HG03439 (cell line): ENCODE data around the gene TCEANC.
"Not testable (repeated sequence)": the region's sequence is repeated elsewhere in the genome, so short reads cannot be mapped to it uniquely, and the experiment has no call there.

Experiments used
- ATAC-seq: cut with Tn5 transposase; IDR thresholded peaks from one replicate; pipeline ENCODE4 v1.9.1; 2021; ENCODE audit warnings: mild to moderate bottlenecking, moderate library complexity; ENCODE audit not compliant: unreplicated experiment

TCEANC gene, protein sequence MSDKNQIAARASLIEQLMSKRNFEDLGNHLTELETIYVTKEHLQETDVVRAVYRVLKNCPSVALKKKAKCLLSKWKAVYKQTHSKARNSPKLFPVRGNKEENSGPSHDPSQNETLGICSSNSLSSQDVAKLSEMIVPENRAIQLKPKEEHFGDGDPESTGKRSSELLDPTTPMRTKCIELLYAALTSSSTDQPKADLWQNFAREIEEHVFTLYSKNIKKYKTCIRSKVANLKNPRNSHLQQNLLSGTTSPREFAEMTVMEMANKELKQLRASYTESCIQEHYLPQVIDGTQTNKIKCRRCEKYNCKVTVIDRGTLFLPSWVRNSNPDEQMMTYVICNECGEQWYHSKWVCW

DNA sequence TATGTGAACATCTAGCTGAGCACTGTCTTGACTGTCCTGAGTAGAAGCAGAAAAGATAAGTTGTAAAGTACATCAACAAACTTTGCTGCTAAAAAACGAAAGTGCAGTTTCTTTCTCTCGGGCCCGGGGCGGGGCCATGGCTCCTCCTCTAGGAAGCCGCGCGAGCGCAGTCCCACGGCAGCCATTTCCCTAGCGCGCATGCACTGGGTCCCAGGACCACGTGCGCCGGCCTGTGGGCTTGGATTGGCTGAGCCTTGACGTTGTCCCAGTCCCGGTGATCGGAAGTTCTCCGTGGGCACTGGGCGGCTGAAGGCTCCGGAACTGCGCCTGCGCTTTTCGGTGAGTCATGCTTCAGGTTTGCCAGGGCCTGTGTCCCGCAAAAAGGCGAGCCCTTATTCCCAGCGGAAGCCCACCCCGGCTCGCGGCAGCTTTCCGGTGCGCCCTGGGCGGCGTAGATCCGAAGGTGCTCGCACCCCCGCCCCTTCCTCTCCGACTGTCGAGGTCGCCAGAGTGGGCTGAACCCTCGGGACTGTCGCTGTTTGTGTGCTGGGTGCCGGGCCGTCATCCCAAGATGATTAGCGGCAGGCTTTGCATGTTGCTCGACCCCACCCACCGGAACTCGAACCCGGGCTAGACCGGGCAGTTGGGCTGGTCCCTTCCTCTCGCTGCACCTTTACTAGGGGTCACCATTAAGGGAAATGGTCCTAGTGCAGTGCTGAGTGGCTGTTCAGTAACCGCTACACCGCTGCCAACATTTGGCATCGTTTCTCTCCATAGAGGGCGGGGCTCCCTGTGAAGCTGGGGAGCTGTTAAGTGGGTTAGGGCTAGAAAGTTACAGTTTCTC, at the start of gene TCEANC:
TSS of gene TCEANC (plus strand) at position 292 of the 844 bp plus-strand sequence. CDS start 9,368 bp downstream, outside the sequence.
- ATAC-seq: peak; percentile 95

DNA sequence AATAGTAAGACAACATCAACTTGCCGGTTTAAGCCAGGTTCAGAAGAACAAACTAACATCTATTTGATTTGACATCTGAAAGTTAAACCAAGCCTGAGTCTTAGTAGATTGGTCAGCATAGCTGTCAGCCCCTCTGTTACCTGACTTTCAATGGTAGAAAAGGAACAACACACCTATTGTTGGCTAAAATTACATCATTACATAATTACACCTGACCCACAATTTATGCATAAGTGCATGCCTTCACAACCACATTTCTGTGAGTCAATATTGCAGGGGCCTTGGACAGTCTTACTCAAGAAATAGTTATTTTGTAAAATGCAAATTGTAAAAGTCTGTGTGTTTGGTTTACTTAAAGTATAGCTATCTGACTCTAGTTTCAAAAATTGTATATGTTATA, 47.3 kb upstream of the TCEANC start:
- ATAC-seq: no peak

DNA sequence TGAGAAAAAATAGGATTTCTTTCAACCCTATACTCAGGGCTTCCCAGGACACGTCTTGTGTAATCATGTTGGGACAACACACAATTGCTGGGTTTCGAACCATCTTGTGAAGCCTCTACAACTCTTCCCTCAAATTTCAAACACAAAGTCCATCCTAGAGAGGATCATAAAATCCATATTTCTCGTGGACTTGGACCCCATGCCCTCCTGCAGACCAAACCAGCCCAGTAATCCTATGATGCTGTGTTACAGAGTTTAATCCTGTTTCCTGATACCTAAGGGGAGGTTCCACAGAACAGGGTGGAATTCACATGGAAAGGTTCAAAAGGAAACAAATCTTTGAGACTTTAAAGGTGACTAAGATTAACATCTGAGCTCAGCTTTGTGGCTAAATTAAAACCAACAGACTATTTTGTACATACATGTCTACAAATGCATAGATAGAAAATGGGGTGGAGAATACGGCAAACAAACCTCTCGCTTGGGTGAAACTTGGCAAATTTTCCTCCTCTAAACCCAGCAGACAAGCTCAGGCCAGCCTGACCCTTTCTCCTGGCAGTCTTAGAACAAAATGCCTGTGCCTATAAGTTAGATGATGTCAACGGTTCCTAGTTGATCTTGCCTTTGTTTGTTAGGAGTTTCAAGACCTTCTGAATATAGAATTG, 45.5 kb upstream of the TCEANC start:
- no peak for ATAC-seq

DNA sequence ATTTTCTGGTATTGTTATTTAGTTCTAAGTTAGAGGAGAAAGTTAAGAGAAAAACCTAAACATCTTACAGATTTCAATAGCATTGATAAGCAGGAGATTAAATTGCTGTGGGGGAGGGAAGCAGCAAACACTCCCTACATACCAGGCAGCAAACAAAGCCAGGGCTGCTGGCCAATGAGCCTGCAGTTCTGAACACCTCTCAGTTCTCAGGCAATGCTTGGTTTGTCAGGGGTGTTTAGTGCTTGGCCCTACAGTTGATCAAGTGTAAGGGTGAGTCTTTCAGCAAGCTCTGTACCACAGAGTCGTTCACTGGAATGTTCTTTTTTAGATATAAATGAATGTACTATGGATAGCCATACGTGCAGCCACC, 45.0 kb upstream of the TCEANC start:
- no peak for ATAC-seq

DNA sequence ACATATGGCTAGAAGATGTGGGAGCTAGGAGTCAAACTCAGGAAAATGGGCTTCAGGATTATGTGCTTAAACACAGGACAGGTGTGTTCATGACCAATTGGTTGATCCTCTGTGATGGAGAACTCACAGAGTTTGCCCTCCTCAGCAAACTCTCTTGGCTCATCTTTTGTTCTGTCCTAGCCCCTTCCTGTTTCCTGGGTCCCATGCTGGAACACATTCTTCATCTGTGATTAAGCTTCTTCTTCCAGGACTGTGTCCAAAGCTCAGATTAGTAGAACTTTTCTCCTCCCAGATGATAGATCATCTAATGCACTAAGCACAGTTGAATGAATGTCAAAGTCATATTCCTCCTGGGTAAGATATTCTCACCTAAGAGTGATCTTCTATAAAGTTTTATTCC, 38.8 kb upstream of the TCEANC start:
- no peak for ATAC-seq

DNA sequence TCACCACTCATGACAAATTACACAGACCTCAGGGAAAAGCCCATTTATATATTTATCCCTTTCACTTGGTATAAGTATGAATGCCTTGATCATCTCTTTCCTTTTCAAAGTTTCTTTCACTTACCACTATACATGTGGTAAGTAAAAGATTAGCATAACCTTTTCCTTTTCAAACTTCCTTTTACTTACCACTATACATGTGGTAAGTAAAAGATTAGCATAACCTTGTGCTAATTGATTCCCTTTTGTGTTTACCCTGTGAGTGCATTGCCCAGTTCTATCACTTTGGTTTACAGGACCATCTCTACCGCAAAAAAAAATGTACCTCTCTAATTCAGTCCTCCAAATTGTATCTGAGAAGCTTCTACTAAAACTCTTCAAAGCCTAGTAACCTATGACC, 32.7 kb upstream of the TCEANC start:
- ATAC-seq: no peak

DNA sequence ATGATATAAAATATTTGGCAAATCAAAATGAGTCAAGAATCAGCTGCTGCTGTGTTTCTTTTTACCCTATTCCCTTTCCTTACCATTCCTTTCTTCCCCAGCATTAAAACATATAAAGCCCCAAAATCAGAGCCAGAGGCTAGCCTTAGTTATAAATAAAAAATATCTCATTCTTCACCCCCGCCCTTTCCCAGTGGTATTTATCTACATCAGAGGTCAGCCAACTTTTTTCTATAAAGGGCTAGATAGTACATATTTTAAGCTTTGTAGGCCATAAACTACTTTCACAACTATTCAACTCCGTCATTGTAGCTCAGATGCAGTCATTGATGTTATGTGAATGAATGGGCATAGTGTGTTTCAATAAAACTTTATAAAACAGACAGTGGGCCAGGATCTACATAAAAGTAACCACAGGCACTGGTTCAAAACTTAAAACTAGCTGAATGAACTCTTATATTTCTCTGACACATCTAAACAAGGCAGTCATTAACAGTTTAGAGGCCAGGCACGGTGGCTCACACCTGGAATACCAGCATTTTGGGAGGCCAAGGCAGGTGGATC, 30.5 kb upstream of the TCEANC start:
- no peak for ATAC-seq

DNA sequence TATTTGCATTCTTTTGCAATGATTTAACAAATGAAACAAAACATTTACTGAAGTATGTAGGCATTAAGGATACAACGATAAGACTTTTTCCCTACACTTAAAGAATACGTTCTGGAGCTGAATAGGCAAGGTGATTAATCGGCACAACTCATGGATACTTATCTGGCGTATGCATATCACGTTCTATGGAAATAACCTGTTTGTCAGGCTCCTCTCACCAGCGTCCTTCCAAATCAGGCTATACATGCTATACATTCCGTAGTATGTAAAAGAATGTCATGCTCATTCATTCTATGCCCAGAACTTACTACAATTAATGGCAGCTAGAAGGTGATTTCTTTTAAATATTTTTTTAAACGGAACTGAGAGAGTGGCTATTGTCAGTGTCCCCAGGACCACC, 25.6 kb upstream of the TCEANC start:
- no peak for ATAC-seq

DNA sequence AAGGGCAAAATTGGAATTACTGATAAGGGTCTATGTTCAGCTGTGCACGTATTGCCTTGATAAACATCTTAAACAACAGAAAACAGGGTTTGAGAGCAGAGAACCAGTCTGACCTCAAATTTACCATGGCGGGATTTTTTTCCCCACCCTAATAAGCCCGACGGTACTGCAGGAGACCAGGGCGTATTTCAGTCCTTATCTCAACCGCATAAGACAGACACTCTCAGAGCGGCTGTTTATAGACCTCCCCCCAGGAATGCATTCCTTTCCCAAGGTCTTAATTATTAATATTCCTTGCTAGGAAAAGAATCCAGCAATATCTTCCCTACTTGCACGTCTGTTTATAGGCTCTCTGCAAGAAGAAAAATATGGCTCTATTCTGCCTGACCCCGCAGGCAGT, 15.7 kb upstream of the TCEANC start:
- ATAC-seq: not testable (repeated sequence)

DNA sequence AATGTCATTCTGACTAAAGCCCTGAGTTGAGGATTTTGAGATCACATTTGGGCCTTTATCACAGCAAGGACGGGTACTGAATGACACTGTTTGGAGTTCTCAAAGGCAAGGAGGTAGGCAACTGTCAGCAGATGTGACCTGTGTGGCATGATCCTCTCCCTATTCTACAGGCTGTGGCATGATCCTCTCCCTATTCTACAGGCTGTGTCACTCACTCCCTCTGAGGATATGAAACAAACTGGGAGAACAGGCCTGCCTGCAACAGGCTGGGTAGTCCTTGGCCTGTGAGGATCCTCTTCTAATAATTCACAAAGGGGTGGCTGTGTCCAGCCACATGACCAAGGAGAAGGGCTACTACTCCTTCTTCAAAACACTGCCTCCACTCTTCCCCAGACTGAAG, 14.9 kb upstream of the TCEANC start:
- ATAC-seq: no peak

DNA sequence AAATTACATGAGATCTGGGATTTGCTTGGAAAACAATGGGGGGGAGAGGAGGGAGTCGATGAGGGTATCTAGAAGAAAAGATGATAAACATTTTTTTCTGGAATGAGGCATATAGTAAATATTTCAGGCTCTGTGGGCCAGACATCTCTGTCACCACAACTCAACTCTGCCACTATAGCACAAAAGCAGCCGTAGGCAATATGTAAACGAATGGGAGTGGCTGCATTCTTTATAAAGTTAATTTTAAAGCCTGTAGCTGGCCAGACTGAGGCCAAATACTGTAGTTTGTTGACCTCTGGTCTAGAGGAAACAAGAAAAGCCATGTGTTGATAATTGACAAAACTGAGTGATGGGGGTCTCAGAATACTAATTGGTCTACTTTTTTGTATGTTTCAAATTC, 14.1 kb upstream of the TCEANC start:
- ATAC-seq: no peak

DNA sequence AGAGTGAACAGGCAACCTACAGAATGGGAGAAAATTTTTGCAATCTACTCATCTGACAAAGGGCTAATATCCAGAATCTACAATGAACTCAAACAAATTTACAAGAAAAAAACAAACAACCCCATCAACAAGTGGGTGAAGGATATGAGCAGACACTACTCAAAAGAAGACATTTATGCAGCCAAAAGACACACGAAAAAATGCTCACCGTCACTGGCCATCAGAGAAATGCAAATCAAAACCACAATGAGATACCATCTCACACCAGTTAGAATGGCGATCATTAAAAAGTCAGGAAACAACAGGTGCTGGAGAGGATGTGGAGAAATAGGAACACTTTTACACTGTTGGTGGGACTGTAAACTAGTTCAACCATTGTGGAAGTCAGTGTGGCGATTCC, 11.3 kb upstream of the TCEANC start:
- ATAC-seq: not testable (repeated sequence)

DNA sequence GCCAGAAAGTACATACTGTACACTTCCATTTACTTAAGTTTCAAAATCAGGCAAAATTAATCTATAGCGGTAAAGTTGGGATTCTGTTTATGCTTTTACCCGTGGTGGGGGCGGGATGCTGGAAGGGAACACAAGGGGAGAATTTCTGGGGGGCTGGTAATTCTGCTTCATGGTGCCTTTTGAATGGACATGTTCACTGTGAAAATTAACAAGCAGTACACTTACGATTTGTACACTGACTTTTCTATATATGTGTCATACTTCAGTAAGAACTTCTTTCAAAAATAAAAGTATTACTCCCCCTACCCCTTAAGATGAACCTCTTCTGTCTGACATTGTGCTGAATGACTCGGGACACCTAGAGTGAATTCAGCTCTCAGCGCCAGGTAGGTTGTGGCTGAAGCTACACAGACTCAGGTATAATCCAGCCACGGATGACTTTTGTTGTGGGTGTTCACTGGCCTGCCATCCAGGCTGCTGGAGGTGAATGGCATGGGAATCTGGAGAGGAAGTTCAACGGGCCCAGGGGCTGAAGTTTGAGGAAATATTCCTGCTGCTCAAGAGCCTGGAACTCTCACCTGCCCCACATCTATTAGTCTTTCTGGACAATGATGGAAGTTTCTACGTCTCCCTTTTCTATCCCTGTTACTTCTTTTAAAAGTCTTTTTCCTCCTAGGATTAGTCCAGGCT, 7.3 kb upstream of the TCEANC start:
- ATAC-seq: no peak

DNA sequence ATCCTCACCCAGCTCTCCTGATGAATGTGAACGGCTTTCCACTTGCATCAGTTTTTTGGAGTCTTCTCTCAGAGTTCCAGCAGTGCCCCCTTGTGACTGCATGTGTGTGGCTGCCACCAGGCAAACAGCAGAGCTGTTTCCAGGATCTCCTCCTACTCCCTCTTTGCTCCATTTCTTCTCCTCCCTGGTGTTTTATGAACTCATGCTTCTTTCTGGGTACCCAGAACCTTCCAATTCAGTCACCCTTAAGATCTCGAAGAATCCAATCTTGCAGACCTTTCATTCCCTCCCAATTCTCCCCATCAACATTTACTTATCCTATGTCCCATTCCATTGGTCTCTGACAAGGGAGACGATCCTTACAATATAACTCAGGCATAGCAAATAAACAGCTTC, 6.8 kb upstream of the TCEANC start:
- no peak for ATAC-seq

DNA sequence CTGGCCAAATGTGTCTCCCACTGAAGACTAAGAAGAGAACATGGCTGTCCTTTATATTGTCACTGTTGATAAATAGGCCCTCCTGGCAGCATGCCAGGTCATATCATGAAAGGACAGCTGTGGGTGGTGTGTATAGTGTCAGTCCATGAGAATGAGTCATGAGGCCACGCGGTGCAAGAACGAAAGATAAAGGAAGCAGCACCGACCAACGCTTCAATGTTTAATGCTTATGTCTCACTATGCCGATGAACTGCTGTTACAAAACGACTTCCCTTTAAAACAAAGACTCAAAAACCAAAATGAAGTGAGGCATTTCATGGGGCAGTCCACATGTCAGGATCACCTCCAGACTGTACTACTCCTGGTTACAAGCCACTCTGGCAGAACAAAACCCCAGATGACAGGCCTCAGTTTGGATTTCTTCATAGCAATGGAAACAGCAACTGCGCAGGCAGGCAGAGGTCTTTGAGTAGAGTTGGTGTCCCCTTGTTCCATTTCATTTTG, 5.2 kb upstream of the TCEANC start:
- ATAC-seq: no peak

DNA sequence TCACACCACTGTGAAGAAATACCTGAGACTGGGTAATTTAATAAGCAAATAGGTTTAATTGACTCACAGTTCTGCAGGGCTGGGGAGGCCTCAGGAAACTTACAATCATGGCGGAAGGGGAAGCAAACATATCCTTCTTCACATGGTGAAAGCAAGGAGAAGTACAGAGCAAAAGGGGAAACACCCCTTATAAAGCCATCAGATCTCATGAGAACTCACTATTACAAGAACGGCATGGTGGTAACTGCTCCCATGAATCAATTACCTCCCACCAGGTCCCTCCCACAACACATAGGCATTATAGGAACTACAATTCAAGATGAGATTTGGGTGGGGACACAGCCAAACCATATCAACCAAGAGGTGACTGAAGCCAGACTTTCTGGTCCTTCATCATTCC, 4.6 kb upstream of the TCEANC start:
- not testable (repeated sequence) for ATAC-seq

DNA sequence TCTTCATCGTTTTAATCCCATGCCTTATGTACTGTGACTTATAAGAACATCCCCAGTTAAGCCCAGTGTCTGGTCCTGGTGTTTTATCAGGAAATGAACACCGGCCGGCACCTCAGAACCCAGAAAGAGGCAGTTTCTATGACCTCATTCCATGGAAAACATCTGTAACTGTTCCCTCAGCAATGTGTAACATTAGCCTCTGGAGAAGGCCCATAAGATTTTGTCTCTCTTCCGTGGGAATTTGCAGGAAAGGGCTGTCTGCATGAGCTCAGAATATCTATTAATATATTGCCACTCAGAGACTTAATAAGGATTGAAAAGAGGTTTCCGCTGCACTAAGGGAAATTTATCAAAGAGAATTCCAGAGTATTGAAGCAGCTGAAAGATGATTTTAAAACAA, 3.1 kb upstream of the TCEANC start:
- ATAC-seq: no peak

DNA sequence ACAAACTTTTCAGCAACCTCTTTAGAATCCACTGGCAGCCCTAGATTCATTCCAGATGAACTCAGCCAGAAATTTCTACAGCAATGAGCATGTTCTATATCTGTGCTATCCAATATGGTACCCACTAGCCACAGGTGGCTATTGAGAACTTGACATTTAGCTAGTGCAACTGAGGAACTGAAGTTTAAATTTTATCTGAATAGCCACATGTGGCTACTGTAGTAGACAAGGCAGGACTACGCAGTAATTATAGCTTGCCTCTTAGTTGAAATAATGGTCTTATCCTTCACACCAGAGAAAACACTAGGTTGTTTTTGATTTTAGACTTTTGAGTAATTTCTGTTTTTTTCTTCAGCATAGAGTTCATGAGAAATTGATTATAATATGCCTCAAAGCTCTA, 2.6 kb upstream of the TCEANC start:
- no peak for ATAC-seq

DNA sequence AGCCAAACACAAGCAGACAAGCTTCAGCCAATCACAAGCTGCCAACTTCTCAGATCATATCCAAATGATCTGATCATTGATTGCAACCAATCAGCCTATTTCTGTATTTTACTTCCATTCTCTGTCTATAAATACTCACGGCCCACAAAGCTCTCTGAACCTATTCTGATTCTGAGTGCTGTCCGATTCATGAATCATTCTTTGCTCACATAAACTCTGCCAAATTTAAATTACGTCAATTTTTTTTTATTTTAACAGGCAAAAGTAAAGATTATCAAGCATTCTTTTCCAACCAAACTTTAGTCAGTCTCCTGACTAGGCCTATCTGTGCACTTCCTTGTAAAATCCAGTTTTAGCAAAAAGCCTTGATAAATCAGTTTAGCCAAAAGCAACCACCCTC, 1.8 kb upstream of the TCEANC start:
- no peak for ATAC-seq

DNA sequence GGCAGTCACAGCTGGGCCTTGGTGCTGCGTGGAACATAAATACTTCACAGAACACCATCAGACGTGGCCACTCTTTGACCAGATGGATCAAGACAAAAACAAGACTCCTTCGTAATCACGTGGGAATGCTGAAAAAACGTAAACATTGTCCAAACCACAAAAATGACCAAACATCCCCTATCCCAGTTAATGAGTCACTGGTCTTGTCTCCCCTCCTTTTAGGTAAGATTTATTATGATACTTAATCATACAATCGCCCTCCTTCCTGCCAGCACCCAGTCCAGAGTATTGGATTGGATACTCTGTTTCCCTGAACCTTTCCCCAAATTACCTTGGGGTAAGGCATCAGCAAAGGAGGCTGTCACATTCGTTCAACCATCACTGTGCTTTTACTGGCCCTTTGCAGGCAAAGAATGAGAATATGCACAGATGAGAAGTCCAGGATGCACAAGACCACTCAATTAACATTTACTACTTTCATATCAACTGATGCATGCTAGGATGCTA, 601 bp upstream of the TCEANC start:
- ATAC-seq: no peak
